HEK293 (cell line): Measurements from ENCODE around the gene COBL.

Experiments used
- ZNF184 ChIP-seq: fragments of 450-650 bp; IDR thresholded peaks from 2 replicates; pipeline ENCODE4 v1.5.1; 2018; ENCODE audit warnings: missing biosample characterization, mild to moderate bottlenecking, missing genetic modification characterization
- ZSCAN5A ChIP-seq: fragments of 450-650 bp; formaldehyde crosslinking; IDR thresholded peaks from 2 replicates; pipeline ENCODE4 v1.5.1; 2016; ENCODE audit warnings: missing biosample characterization, missing genetic modification characterization

GRCh38 chr7:51314726-51315125 lies 1.9 kb downstream of the COBL start:
- TF ChIP-seq ZNF184 (tag by site-specific recombination) (no peak), ZSCAN5A (no peak)
